ENCODE results near the gene TGFBR3.

Gene TGFBR3

DNA sequence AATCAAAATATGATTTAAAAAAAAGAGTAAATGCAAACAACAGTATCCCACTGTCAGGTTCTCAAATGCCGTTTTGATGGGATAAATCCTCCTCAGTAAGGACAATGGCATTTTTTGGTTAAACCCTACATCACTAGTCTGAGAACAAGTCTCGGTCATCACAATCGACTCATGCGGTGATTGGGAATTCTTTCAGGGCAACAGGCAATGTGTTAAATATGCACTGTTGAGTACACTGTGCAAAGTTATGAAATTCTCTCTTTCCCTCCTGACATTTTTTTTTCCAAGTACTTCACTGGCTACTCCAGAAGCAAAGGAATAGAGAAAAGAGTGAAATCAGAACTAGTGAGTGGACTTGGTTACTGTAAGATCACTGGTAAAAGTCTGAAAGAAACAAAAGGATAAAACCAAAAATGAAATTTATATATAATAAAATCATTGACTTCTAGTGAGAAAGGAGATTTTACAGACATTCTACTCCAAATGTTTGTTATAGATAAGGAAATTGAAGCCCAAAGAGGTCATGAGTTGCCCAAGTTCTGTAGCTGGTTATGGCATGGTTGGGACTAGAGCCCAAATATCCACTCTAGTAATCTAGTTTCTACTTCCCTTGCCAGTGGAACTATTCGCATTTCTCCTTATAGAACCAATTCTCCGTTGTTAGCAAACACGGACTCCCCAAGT, 111.3 kb downstream of the TGFBR3 start:
- DNase-seq: no peak

DNA sequence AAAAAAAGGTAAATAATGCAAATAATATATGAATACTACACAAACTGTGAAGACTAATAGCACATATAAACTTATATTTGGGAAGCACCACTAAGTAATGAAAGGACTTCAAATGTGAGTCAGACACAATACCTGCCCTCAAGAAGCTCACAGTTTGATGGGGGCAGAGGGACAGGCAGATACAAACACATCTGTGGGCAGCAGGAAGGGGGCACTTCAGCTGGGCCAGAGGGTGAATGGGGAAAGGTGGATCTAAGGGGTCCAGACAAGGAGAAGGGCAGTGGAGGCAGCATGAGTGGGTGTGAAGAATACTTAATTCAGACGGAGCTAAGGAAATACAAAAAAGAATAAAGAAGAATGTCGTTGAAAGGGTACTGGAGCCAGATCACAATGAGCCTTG, 114.2 kb downstream of the TGFBR3 start:
- DNase-seq: no peak

DNA sequence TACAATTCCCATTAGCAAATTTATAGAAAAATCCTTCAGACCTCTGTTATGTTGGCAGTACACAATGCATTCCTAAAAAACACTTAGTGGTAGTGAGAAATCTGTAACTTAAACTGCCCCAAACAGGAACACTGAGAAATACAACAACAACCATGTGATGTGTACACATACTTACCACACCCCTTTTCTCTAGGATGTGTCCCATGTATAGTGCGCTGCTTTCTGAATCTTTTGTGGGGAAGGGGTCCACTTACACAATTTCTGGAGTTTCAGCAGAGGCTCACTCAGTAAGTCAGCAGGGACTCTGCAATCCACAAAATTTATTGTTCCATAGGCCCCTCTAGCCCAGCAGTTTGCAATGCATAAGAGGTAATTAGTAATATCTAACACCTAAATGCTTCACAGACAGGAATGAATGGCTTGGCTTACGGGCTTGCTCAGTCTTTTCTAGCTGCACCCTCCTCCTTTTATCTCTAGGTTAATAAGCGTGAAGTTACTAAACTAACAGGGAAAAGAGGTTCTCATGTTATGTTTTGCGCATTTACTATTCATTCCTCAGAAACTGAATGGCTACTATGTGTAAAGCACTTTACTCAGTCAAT, 115.2 kb downstream of the TGFBR3 start:
- DNase-seq: no peak

DNA sequence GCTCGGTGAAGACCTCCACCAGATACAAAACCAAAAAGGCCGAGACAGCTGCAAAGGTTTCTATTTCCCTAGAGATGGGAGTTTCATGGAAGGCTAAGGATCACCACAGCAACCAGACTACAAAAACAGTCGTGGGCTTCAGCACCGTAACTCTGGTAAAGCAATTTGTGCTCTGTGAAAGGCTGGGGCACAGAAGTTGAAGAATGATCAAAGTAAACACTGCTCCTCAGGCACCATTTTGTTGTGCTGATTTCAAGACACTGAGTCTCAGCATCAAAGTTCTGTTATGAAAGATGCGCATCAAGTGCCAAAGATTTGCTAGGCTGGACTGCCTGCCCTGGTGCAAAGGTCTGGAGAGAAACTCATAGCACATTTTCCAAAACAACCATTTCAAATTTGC, 116.2 kb downstream of the TGFBR3 start:
- no peak for DNase-seq

DNA sequence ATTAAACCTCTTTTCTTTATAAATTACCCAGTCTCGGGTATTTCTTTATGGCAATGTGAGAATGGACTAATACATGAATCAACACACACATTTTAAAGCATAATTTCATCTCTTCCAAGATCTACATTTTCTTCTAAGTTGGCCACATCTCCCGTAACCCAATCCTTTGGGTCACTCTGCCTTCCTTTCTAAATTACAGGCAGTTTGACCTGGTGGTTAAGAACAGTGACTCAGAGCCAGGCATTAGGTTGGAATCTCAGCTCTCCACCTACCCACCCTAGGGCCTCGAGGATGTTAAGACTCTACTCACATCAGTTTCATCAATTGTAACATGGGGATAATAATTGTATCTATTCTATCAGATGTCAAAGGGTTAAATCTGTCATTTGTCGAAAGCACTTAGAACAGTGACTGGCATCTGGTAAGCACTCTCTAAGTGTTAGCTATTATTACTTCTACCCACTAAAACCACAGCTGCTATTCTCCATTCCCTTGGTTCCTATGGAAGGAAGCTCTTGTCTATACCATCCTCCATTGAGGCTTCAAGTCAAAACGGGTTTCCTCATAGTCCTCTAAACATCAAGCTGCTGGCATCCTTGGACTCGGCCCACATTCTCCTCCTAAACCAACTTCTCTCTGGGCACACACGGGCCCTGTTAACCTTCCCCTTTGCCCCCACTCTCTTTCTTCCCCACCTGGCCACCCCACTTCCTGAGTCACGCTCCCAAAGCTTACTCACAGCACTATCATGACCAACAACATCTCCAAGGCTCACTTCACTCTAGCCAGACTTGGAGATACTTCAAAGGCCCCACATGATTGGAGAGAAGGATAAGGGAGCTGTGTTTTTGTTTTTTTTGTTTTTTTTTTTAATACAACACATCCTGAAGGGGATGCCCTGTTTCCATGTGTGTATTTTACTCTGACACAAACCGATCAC, 116.9 kb downstream of the TGFBR3 start:
- DNase-seq: no peak

DNA sequence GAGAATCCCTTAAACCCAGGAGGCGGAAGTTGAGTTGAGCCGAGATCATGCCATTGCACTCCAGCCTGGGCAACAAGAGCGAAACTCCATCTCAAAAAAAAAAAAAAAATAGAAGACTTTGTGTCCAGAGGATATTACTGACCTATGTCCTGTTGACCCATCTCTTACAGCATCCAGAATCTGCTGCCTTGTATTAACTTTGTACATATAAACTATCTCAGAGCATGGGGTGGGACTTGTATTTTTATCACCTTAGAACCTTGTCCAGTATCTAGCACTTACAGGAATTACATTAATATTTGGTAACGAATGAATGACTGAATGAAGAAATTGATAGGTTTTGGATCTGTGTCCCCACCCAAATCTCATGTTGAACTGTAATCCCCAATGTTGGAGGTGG, 117.8 kb downstream of the TGFBR3 start:
- no peak for DNase-seq

DNA sequence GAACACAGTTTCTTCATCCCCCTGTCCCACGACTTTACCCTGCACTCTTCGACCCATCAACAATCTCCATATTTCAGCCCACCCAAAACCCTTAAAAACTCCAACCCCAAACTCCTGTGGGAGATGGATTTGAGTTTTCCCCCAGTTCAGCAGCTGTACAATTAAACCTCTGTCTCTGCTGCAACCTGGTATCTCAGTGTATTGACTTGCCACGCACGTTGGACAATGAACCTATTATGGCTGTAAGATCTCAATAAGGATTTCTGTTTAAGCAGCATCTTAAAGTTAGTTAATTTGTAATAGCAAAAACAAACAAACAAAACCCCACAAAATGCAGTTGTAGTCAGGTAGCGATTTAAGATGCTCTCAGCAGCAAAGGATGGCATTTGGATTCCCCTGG, 119.1 kb downstream of the TGFBR3 start:
- DNase-seq: no peak

DNA sequence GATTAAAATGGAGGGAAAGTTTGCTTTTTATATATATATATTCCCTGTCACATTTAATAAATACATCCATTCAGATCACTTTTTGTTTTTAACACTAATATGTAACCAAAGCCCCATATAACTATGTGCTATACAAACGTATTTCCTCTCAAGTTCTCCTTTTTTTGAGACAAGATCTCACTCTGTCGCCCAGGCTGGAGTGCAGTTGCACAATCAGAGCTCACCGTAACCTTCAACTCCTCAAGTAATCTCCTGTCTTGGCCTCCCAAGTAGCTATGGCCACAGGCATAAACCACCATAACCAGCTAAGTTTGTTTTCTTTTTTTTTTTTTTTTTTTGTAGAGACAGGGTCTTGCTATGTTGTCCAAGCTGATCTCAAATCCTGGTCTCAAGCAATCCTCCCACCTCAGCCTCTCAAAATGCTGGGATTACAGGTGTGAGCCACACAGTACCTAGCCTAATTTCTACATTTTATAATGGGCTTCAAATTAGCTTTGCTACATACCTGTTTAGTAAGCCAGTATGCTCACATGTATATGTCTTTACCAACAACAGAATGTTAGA, 120.0 kb downstream of the TGFBR3 start:
- no peak for DNase-seq

DNA sequence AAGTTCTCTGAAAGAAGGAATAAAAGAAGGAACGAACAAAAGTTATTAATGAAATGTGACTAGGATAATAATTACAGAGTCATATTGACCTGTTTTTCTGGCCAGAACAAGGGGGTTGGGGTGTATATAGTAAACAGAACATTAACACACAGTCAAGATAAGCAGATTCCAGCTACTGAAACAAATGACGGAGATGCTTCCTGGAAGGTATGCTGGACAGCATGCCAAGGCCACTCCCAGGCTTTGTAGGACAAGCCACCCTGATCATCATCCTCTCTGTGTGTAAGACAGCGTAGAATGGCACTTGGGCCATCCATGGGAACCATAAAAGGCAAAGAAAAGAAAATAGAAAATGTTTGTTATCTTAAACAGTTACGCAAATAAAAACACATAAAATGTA, 120.7 kb downstream of the TGFBR3 start:
- DNase-seq: no peak

DNA sequence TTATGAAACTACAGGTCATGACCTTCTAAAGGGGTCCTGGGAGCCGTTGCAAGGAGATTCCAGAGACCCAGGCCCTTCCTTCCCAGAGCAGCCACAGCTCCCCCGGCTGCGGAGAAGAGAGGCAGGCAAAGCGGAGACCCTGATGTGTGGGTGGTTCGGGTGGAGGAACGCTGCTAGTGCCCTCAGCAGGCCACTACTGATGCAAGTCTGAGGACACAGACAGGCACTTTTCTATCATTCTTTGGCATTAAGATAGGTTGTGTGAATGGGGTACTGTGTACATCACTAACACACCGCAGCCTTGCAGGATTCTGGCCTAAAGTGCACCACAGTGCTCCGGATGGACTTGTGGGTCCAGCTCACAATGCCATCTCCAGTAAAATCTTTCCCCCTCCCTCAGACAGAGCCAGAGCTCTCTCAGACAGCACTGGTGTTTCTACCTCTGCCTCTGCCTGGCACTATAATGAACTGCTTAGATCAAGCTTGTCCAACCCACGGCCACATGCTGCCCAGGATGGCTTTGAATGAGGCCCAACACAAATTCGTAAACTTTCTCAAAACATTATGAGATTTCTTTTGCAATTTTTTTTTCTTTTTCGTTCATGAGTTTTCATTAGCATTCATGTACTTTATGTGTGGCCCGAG, 121.4 kb downstream of the TGFBR3 start:
- no peak for DNase-seq

DNA sequence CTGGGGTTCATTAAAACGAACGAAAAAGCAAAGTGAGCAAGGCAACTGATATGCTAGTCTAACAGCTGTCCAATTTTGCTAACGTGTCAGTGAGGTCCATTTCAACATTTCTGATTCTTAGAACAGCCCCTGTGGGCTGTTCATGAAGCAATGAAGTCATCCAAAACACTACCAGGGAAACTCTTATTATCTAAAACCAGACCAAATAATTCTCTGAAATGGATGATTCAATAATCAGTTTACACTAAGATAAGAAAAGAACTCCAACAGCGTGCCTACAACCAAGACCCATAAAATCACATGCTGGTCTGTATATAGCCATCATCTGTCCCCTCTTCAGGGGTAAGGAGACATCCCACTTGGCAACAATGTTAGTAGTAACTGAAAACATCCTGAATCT, 122.7 kb downstream of the TGFBR3 start:
- DNase-seq: no peak

DNA sequence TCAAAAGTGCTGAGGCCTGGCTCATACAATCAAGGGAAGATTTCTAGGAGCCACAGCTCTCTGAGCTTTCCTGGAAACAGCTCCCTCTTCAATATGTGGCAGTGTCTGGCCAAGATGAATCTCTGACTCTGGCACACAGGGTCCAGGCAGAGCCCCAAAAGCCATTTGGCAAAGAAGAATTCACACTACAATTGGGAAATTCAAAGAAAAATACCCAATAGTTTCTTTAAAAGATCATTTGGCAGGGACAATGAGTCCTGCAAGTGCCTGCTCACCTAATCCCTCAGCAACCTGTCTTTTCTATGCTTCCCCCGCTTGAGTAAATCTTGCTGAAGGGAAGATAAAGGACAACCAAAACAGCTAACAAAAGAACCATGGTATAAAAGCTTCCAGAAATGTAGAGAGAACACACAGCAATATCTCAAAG, 124.6 kb downstream of the TGFBR3 start:
- peak; percentile 57 for DNase-seq

DNA sequence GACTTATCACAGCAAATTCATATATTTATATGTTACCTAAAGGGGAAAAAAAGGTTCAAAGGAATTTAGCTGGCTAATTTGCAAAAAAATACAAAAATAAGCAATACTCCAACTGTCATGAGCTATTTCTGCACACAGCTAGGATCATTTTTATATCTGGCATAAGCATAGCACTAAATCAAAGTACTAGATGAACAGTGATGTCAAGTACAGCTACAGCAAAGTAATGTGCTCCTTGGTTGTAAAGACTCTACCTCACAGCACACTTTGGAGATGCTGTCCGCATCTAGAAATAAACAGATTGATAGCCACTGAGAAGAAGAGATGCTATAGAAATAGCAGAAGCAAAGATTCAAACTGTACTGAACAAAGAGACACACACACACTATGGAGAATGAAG, 125.4 kb downstream of the TGFBR3 start:
- no peak for DNase-seq

DNA sequence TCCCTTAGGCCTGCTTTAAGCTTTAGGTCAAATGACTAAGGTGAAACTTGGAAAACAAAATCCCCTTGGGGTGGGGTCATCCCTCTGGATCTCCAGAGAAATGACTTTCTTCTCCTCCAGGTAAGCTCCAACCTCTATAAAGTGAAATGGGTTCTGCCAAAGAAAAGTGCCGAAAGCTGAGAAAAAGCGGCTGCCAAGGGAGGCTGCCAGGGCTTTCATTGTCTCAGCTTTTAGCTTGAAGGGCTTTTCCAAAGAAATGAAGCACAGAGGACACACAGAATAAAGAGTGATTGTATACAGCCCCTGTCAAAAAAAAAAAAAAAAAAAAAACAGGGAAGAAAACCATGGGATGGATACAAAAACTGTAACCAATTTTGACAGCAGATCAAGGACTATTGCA, 126.9 kb downstream of the TGFBR3 start:
- DNase-seq: no peak

DNA sequence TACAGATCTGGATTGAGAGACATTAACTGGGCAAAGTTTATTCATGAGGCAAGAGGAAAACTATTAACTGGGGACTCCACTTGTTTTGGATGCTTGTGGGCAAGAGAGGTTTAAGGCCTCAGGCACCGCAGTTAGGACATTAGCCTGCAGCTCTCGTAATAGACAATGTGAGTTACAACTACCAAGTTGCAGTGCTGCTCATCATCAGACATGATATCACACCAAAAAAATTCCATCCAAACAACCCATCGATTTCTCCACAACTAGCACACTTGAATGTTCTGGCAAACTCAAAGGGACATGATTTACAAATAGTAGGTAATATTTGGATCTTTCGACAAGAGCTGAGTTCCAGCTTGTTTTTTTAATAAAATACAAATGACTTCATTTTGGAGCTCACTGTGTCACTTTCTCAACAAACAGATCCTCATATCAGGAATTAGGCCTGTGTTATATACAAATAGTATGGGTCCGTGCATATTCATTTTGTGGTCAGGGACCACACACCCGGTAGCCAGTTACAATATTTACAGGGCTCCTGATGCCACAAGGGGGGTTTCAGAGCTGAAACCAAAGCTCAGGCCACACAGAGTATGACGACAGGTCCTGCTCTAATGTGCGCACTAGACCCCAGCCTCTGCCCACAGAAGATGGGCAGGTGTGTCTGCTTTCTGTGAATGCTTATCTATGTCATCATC, 128.0 kb downstream of the TGFBR3 start:
- no peak for DNase-seq

DNA sequence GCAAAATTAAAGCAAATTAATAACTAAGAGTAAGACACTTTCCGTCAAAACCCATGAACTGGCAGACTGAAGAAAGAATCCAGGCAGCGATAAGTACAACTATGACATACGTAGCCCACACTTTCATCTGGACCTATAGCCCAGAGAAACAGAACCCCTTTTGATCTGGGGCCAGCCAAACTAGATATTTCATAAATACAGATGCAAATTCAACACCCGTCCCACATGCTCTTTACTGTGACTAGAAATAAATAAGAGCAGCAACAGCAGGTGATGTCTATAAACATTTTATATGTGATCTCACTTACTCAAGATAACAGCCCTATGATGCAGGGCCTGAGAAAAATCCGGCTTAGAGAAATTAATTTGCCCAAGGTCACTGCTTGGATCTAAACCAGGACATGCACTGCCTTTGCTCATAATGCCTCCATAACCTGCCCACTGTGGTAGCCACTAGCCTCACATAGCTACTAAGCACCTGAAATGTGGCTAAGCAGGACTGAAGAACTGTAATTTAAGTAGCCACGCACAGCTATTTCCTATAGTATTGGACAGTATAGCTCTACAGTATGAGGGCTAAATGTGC, 130.2 kb downstream of the TGFBR3 start:
- DNase-seq: no peak

DNA sequence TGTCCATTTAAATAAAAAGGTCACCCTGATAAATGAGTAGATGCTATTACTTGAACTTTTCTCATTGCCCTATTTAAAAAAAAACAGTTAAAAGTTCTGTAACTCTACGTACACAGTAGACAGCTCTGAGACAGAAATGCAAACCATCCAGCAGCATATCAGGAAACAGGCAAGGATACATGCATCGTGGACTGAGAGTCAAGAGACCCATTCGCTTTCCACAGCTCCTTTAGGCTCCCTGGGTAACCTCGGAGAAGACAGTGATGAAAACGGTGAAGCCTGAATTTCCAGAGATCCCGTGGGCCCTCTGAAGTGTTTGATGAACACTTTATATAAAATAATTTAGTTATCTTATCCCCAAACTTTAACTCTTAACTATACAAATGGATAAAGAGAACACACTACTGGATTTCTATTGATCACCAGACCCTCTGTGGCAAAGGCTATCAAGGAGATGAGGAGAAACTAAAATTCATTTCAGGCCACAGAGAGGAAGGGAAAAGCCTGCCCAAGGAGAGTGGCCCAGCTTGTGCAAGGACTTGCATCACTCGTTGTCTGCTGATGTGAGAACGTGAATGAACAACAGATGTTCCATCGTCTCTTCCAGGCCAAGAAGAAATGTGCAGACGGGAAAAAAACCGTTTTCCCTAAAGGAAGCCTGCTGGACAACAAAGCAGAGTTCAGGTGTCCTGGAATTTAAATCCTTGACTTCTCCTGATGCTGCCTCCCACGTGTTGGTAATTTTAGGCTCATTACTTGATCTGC, 131.0 kb downstream of the TGFBR3 start:
- no peak for DNase-seq

DNA sequence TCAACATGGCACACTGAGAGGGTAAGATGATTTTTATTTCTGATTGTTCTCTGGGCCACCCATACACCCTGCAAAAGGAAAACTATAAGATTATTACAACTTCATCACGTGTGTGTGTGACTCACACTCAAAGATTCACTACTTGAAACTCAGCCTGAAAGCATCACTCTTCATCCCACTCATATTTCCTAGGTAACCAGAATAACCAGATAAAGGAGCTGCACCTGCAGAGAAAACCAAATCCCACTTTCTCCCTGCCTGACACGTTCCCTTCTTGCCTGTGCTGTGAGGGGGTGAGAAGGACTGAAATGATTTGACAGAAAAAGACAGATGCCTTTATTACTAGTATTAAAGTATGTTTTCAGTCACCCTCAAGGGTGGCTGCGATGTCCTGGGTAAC, 131.6 kb downstream of the TGFBR3 start:
- no peak for DNase-seq

DNA sequence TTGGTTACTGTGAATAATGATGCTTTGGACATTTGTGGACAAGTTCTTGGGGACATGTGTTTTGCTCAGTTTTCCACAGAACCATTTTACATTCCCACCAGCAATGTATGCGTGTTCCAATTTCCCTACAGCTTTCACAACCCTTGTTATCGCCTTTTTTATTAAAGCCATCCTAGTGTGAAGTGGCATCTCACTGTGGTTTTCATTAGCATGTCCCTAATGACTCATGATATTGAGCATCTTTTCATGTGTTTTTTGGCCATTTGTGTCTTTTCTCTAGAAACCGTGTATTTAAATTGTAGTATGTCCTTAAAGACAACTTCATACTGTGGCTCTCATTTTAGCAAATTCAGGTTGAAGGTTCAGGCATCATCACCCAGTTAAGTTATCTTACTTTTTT, 132.1 kb downstream of the TGFBR3 start:
- no peak for DNase-seq

DNA sequence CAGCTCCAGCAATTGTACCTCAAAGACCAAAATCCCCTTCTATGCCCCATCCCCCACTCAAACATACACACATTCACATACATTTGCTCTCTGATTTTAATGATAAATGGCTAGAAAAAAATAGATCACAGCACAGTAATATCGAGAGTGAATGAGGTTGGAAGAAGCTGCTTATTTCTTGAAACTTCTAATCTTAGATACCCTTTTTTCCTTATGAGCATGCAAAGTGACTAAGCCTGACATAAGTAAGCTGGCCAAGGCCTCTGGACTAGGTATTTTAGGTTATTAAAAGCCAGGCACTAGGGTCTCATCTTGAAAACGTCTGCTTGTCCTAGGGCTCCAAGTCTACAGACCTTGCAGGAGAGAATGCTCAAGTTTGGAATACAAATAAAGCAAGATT, 133.6 kb downstream of the TGFBR3 start:
- DNase-seq: no peak

DNA sequence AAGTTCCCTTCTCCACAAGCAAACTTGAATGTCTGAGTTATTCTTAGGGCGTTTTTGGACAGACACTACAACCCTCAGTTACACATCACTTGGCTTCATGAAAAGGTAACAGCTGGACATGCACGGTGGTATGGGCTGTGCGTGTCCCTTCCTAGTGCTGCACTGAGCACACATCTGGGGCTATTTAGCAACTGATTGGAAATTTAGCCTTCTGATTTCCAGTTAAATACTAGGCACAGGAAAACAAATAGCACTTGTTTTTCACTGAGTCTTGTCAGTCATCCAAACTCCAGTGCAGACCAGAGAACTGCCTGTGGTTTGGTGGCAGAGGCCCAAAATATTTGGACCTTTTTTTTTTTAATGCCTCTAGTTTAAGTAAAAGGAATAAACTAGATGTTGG, 134.7 kb downstream of the TGFBR3 start:
- peak; percentile 84 for DNase-seq

Data from NCI-H446 treated with DMSO at 0.1 percent for 48 hours (cell line).